Keratinocyte (primary cell): Measurements from ENCODE around the gene ZNF710. TPM values are rescaled to one million over a fixed set of nuclear protein-coding genes. Genes with fewer than 3 reads are reported as not detected.

ENCODE experiments used
- DNase-seq: peaks from one replicate; pipeline ENCODE4 v3.0.0-alpha.2; 2011; ENCODE audit warnings: low read depth, missing footprints, low spot score
- FAIRE-seq: peaks from 2 replicates; lab custom pipeline; 2011; peaks lifted over from hg19 to GRCh38; lab: Jason Lieb, UNC
- H2AFZ ChIP-seq: 2 replicates; pipeline ENCODE4 v1.6.0; 2012; ENCODE audit warnings: low read length, control low read depth, inconsistent platforms; ENCODE audit not compliant: control insufficient read depth
- H3K27ac ChIP-seq: 2 replicates; pipeline ENCODE4 v1.5.1; 2011; ENCODE audit warnings: low read length; ENCODE audit not compliant: control insufficient read depth, insufficient read depth
- H3K27me3 ChIP-seq: 3 replicates; pipeline ENCODE4 v1.6.0; 2011; ENCODE audit warnings: low read length; ENCODE audit not compliant: control insufficient read depth, insufficient read depth; ENCODE audit errors: extremely low read depth
- H3K36me3 ChIP-seq, 2 experiments: 2 replicates in 1 of 2; 3 replicates in 1 of 2; pipeline ENCODE4 v1.5.1; 2011; ENCODE audit warnings: low read length in 2 of 2, mild to moderate bottlenecking in 1 of 2; ENCODE audit not compliant: control insufficient read depth in 2 of 2, insufficient read depth in 2 of 2; ENCODE audit errors: extremely low read depth in 1 of 2
- H3K4me1 ChIP-seq: 3 replicates; pipeline ENCODE4 v1.5.1; 2011; ENCODE audit warnings: low read length; ENCODE audit not compliant: control insufficient read depth, insufficient read depth; ENCODE audit errors: extremely low read depth
- H3K4me2 ChIP-seq: 3 replicates; pipeline ENCODE4 v1.6.0; 2011; ENCODE audit warnings: low read depth, low read length; ENCODE audit not compliant: control insufficient read depth, insufficient read depth; ENCODE audit errors: extremely low read depth
- H3K4me3 ChIP-seq, 3 experiments: fragments of 200-600 bp in 1 of 3; sonication (generic) in 1 of 3; 2 replicates in 2 of 3; 3 replicates in 1 of 3; pipeline ENCODE4 v1.5.1; 2011 to 2016; ENCODE audit warnings: low read length in 3 of 3, mild to moderate bottlenecking in 3 of 3, control low read depth in 2 of 3, inconsistent platforms in 1 of 3, low read depth in 1 of 3, mixed read lengths in 1 of 3, mixed run types in 1 of 3, moderate library complexity in 1 of 3; ENCODE audit not compliant: control insufficient read depth in 2 of 3, insufficient read depth in 2 of 3; ENCODE audit errors: extremely low read depth in 1 of 3
- H3K79me2 ChIP-seq: 2 replicates; pipeline ENCODE4 v1.6.0; 2012; ENCODE audit warnings: low read length; ENCODE audit not compliant: control insufficient read depth, insufficient read depth
- H3K9ac ChIP-seq: 3 replicates; pipeline ENCODE4 v1.6.0; 2011; ENCODE audit warnings: low read length; ENCODE audit not compliant: control insufficient read depth, insufficient read depth; ENCODE audit errors: extremely low read depth
- H3K9me1 ChIP-seq: 3 replicates; pipeline ENCODE4 v1.6.0; 2011; ENCODE audit warnings: low read length; ENCODE audit not compliant: control insufficient read depth, insufficient read depth; ENCODE audit errors: extremely low read depth
- H3K9me3 ChIP-seq: 2 replicates; pipeline ENCODE4 v1.5.1; 2012; ENCODE audit warnings: low read depth, low read length; ENCODE audit not compliant: control insufficient read depth
- H4K20me1 ChIP-seq: 3 replicates; pipeline ENCODE4 v1.6.0; 2011; ENCODE audit warnings: low read length; ENCODE audit not compliant: control insufficient read depth, insufficient read depth; ENCODE audit errors: extremely low read depth
- EZH2 ChIP-seq: IDR thresholded peaks from one replicate; pipeline ENCODE4 v1.6.1; 2012; ENCODE audit warnings: inconsistent platforms, mild to moderate bottlenecking, low read length, moderate library complexity
- dilution Hi-C: fragments of 300-500 bp; cut with MboI; formaldehyde crosslinking; loops from one replicate; pipeline ENCODE4 v1.7.0; 2020; ENCODE audit warnings: low sequenced_read_pairs; ENCODE audit not compliant: extremely low pct_ligation_motif_present
- polyA plus RNA-seq, 5 experiments: library from polyadenylated mRNA; depleted of rRNA in 3 of 5; stranded (reverse) in 3 of 5; stranded (forward) in 1 of 5; unstranded in 1 of 5; fragments of >200 nt; gene quantifications; 1 replicate in 1 of 5; 2 replicates in 3 of 5; 3 replicates in 1 of 5; pipeline versions ENCODE4 v1.2.1 to v1.2.3, GENCODE V29; 2011 to 2012; ENCODE audit warnings: missing spikeins in 2 of 5, low read depth in 1 of 5, low replicate concordance in 1 of 5
- TF ChIP-seq, protein P1 (sequence below), 3 experiments: IDR thresholded peaks in 1 of 3; conservative IDR thresholded peaks in 1 of 3; optimal IDR thresholded peaks in 1 of 3; 2 replicates in 2 of 3; 3 replicates in 1 of 3; pipeline versions ENCODE3 to v1.5.1; 2011; ENCODE audit warnings: low read length in 3 of 3, mild to moderate bottlenecking in 3 of 3, moderate library complexity in 2 of 3, control low read depth in 1 of 3, inconsistent platforms in 1 of 3; ENCODE audit not compliant: insufficient read depth in 2 of 3; ENCODE audit errors: extremely low read depth in 1 of 3

Gene ZNF710
- polyA plus RNA-seq, 1 donor (not counting 4 experiments of a cell fraction or from before 2014, with no cell fraction given), result 4.5 TPM

DNA sequence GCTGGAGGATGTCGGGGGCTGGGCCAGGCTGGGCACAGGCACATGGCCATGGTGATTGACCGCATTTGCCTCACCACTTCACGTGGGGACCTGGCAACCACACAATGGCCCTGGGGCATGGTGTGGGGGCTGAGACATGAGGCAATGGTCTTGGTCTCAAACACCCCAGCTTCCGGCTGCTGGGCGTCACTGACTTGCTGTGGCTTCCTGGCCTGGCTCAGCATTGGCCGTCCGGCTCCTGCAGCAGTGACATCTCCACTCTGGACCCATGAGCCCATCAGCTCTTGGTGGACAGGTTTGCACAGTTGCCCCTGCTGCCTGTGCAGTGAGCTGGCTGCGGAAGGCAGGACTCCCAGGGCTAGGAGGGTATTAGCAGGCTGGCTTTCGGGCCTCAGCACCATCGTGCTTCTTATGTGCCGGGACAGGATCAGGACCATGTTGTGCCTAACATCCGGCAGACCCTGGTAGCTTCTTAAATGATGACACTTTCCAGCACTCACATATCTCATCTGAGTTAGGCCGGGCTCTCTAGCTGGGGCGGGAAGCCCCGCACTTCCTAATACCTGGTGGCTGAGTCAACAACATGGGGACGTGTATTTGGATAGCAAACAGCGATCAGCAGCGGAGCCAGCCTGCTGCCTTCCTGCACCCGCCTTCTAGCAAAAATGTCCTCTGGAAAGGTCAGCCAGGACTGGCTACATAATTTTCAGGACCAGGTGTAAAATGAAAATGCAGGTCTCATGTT lies 34.1 kb downstream of the ZNF710 start:
- FAIRE-seq, result no peak
- H3K4me1 ChIP-seq, result peaks cover 32% of the 10 kb centered on the region
- peaks cover 28% of the 10 kb centered on the region for H3K79me2 ChIP-seq
- dilution Hi-C loops, result no loop called here
- peaks cover 3% of the 10 kb centered on the region for H3K9me1 ChIP-seq
- DNase-seq, result no peak
- H4K20me1 ChIP-seq, result no peaks in the 10 kb centered on the region
- H3K4me3 ChIP-seq, result no peak overlapping the region
- peaks cover 0 to 2% of the 10 kb centered on the region in 2 experiments for H3K36me3 ChIP-seq
- H3K27ac ChIP-seq, result no peak overlapping the region
- TF ChIP-seq EZH2, result no peak
- TF ChIP-seq, protein P1, sequence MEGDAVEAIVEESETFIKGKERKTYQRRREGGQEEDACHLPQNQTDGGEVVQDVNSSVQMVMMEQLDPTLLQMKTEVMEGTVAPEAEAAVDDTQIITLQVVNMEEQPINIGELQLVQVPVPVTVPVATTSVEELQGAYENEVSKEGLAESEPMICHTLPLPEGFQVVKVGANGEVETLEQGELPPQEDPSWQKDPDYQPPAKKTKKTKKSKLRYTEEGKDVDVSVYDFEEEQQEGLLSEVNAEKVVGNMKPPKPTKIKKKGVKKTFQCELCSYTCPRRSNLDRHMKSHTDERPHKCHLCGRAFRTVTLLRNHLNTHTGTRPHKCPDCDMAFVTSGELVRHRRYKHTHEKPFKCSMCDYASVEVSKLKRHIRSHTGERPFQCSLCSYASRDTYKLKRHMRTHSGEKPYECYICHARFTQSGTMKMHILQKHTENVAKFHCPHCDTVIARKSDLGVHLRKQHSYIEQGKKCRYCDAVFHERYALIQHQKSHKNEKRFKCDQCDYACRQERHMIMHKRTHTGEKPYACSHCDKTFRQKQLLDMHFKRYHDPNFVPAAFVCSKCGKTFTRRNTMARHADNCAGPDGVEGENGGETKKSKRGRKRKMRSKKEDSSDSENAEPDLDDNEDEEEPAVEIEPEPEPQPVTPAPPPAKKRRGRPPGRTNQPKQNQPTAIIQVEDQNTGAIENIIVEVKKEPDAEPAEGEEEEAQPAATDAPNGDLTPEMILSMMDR (optimal IDR thresholded peaks at IDR 0.05 in 1 of 3, IDR thresholded peaks at IDR 0.05 in 1 of 3, conservative IDR thresholded peaks at IDR 0.05 in 1 of 3; ENCODE audit: extremely low read depth in 1 of 3, insufficient read depth in 2 of 3, low read length in 3 of 3), result no peak
- no peak overlapping the region for H3K9ac ChIP-seq
- H3K27me3 ChIP-seq, result no peaks in the 10 kb centered on the region
- no peaks in the 10 kb centered on the region for H3K9me3 ChIP-seq
- peak overlapping the region; percentile 25 for H3K4me2 ChIP-seq
- H2AFZ ChIP-seq, result no peak overlapping the region

DNA sequence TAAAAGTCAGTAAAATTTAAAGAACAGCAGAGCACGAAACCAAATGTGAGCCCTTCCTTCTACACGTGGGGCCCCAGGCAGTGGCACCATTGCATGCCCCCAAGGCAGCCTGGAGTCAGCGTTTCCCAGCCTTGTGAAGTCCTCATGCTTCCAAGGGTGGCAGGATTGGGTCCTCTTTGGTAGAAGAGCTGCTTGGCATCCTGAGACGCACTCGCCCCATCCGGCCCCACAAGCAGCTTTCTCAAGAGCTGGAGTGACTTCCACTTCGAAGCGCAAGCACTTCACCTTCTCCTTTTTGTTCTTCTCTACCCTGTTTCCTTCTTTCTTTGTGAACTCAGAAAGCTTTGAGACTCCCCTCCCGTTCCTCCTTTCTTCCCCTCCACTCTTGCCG lies 34.7 kb downstream of the ZNF710 start:
- H3K4me2 ChIP-seq, result no peak overlapping the region
- H3K36me3 ChIP-seq, result peaks cover 0 to 2% of the 10 kb centered on the region in 2 experiments
- FAIRE-seq (no peak), DNase-seq (no peak)
- H3K4me1 ChIP-seq, result peaks cover 35% of the 10 kb centered on the region
- H3K4me3 ChIP-seq, result no peak overlapping the region
- no peak for TF ChIP-seq EZH2
- TF ChIP-seq, protein P1 (optimal IDR thresholded peaks at IDR 0.05 in 1 of 3, IDR thresholded peaks at IDR 0.05 in 1 of 3, conservative IDR thresholded peaks at IDR 0.05 in 1 of 3; ENCODE audit: extremely low read depth in 1 of 3, insufficient read depth in 2 of 3, low read length in 3 of 3), result no peak
- no peaks in the 10 kb centered on the region for H3K27me3 ChIP-seq
- H2AFZ ChIP-seq, result no peak overlapping the region
- H4K20me1 ChIP-seq, result no peaks in the 10 kb centered on the region
- H3K9me3 ChIP-seq, result no peaks in the 10 kb centered on the region
- dilution Hi-C loops, result no loop called here
- H3K9me1 ChIP-seq, result peaks cover 4% of the 10 kb centered on the region
- H3K27ac ChIP-seq, result no peak overlapping the region
- no peak overlapping the region for H3K9ac ChIP-seq
- peaks cover 26% of the 10 kb centered on the region for H3K79me2 ChIP-seq
